C4-2B (cell line): Measurements from ENCODE around the gene IGF1.
A peak's percentile ranks its signal among the peaks of the same experiment; 100 is the strongest.

Experiments
- H3K27ac ChIP-seq: fragments of 450-650 bp; 2 replicates; pipeline ENCODE4 v1.5.1; 2017
- ZFX ChIP-seq: fragments of 450-650 bp; IDR thresholded peaks from 2 replicates; pipeline ENCODE4 v1.6.1; 2017
- TF ChIP-seq, protein P1 (sequence below): fragments of 450-650 bp; conservative IDR thresholded peaks from 2 replicates; pipeline ENCODE4 v1.5.1; 2017; ENCODE audit warnings: mild to moderate bottlenecking

Gene IGF1

DNA sequence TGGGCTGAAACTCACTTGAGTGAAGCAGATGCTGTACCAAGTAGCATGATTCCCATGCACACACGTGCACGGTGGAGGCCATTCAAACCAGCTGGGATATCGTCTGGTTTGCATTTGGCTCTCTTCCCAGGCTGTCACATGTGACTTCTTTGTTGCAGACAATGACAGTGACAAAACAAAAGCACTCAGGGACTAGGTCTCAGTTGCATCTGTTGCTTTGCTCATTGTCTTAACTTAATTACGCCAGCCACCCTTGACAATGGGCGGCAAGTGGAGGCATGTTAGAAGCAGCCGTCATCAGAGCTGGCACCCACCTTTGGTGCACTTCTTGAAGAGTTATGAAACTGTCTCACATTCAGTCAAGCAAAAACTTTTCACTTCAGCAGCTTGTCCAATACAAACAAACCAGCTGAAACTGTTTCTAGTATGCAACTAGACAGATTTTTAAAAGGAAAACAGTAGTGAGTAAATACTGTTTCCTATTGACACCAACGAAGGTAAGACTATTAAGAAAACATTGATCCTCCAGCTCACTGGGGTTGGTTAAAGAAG lies 74.3 kb downstream of the IGF1 start:
- no peak overlapping the region for H3K27ac ChIP-seq
- TF ChIP-seq, protein P1, sequence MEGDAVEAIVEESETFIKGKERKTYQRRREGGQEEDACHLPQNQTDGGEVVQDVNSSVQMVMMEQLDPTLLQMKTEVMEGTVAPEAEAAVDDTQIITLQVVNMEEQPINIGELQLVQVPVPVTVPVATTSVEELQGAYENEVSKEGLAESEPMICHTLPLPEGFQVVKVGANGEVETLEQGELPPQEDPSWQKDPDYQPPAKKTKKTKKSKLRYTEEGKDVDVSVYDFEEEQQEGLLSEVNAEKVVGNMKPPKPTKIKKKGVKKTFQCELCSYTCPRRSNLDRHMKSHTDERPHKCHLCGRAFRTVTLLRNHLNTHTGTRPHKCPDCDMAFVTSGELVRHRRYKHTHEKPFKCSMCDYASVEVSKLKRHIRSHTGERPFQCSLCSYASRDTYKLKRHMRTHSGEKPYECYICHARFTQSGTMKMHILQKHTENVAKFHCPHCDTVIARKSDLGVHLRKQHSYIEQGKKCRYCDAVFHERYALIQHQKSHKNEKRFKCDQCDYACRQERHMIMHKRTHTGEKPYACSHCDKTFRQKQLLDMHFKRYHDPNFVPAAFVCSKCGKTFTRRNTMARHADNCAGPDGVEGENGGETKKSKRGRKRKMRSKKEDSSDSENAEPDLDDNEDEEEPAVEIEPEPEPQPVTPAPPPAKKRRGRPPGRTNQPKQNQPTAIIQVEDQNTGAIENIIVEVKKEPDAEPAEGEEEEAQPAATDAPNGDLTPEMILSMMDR, result no peak
- no peak for TF ChIP-seq ZFX

DNA sequence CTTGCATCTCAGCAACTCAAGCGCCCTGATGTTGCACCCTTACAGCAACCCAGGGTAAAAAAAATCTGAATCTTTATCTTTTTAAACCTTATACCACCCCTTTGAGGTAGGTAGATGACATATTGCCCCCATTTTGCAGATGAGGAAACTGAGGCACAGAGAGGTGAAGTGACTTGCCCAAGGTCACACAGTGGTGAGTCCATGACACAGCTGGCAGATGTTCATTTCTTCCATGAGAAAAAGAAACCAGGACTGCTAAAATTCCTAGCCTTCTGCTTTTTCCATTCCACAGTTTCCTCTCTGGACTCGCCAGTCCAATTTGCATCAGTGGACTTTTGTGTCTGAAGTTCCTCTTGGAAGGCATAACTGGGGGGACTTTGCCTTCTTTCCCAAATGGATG lies 79.3 kb downstream of the IGF1 start:
- H3K27ac ChIP-seq, result no peak overlapping the region
- TF ChIP-seq ZFX, result no peak
- TF ChIP-seq, protein P1, result no peak

DNA sequence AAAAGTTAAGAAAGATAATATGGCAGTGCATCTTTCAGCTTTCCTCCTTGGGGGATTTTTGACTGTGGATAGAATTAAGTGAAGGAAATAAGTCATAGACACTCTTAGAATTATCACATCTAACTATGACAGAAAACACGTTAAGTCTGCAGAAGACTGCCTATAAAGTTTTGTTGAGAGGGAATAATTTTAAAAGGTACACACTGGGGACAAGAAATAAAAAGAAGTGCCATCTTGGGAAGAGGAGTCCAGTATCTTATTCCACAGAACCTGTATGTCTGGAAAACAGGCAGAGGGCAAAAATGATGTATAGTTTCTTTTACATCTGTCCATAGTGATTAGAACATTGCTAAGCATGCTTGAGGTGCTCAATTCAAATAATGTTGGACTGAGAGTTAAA lies 80.7 kb downstream of the IGF1 start:
- TF ChIP-seq ZFX, result no peak
- TF ChIP-seq, protein P1, result no peak
- H3K27ac ChIP-seq, result no peak overlapping the region

DNA sequence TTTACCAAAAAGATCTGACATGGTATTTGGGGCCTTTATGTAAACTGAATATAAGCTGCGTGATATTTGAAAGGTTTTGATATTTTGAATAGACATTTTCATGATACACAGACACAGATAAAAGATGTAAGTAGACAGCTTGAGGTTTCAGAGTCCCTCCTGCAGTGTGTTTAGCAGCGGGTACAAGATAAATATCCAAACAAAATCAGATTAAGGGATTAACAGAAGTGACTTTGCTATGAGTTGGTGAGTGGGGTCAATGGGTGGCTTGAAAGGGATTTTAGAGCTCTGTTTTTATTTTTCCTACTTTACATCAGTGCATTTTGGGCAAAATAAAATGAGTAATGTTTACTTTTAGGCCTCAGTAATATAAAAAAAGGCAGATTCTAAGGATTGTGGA lies 84.1 kb downstream of the IGF1 start:
- H3K27ac ChIP-seq, result no peak overlapping the region
- TF ChIP-seq, protein P1, result no peak
- no peak for TF ChIP-seq ZFX

DNA sequence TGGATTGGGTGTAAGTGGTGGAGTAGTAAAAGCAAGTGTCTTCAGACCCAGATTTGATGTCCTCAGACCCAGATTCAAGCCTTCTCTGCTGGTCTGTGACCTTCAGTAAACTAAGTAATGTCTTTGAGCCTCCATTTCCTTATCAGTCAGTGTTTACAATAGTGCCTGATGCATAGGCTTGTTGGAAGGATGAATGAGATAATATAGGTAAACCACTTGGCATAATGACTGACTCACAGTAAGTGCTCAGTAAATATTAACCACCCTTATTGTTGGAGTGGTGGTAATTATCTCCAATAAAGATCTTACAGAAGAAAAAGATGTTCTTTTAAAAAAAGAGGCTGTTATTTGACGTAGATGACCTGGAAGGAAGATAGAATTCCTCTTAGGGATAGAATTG lies 86.2 kb downstream of the IGF1 start:
- no peak for TF ChIP-seq ZFX
- TF ChIP-seq, protein P1, result no peak
- no peak overlapping the region; the same call in 1 of the 2 replicates for H3K27ac ChIP-seq

DNA sequence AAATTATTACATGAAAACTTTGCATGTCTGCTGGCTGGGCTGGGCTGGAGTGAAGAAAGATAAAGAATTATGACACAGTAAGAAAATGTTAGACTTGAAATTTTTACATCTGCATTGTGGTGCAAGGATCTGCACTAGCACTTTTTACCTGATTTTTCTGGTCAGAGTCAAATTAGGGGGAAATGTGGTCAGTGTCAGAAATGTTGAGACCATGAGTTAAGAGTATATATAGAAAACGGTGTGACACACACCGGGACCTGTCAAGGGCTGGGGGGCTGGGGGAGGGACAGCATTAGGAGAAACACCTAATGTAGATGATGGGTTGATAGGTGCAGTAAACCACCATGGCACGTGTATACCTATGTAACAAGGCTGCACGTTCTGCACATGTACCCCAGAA lies 90.3 kb downstream of the IGF1 start:
- no peak overlapping the region for H3K27ac ChIP-seq
- TF ChIP-seq, protein P1, result no peak
- TF ChIP-seq ZFX, result no peak

DNA sequence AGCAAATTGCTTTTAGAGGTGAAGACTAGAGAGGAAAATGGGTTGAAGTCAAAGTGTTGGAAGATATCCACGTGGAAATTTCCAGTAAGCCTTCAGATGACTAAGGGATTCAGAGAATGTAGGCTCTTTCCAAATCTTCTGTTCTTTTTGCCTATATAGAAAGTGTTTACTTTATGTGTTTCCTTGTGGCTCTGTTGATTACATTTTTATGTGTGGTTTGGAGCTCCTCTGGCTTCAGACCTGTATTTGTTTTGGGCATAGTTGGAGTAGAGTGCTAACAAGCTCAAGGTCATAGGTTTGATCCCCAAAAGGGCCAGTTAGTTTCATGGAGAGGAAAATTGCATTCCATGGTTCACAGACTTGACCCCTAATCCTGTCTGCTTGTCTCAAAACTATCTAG lies 91.9 kb downstream of the IGF1 start:
- peak overlapping the region; percentile 15; the same call in 1 of the 2 replicates for H3K27ac ChIP-seq
- TF ChIP-seq, protein P1, result no peak
- no peak for TF ChIP-seq ZFX
